SK-N-SH treated with all-trans-retinoic acid at 6 μM for 48 hours (cell line): Measurements from ENCODE around the gene MYH6.

ENCODE experiments used
- ARNTL ChIP-seq: fragments of 450-650 bp; formaldehyde crosslinking; IDR thresholded peaks from 2 replicates; pipeline ENCODE4 v1.5.0; 2020; ENCODE audit warnings: low read depth, mild to moderate bottlenecking, moderate library complexity, borderline replicate concordance
- CSDC2 ChIP-seq: fragments of 250-450 bp; sonication (Bioruptor Pico); IDR thresholded peaks from 2 replicates; pipeline ENCODE4 v1.5.0; 2020; ENCODE audit warnings: mild to moderate bottlenecking, moderate library complexity
- ESRRG ChIP-seq: fragments of 250-450 bp; sonication (Bioruptor Pico); IDR thresholded peaks from 2 replicates; pipeline ENCODE4 v1.6.1; 2021; ENCODE audit warnings: mild to moderate bottlenecking
- ISL1 ChIP-seq: fragments of 250-450 bp; sonication (Bioruptor Pico); IDR thresholded peaks from 2 replicates; pipeline ENCODE4 v2.1.2; 2022; ENCODE audit warnings: mild to moderate bottlenecking, moderate library complexity
- RARB ChIP-seq: fragments of 250-450 bp; sonication (Bioruptor Pico); IDR thresholded peaks from 2 replicates; pipeline ENCODE4 v1.8.0; 2021; ENCODE audit warnings: mild to moderate bottlenecking, moderate library complexity
- TCF4 ChIP-seq: fragments of 250-450 bp; sonication (Bioruptor Pico); IDR thresholded peaks from 2 replicates; pipeline ENCODE4 v1.8.0; 2021; ENCODE audit warnings: mild to moderate bottlenecking, moderate library complexity, borderline replicate concordance
- ZFP3 ChIP-seq: fragments of 250-450 bp; sonication (Bioruptor Pico); IDR thresholded peaks from 2 replicates; pipeline ENCODE4 v1.5.0; 2020; ENCODE audit warnings: mild to moderate bottlenecking, moderate library complexity
- ZFP30 ChIP-seq: fragments of 450-650 bp; formaldehyde crosslinking; IDR thresholded peaks from 2 replicates; pipeline ENCODE4 v1.5.0; 2022; ENCODE audit warnings: mild to moderate bottlenecking, moderate library complexity
- ZNF565 ChIP-seq: fragments of 450-650 bp; formaldehyde crosslinking; conservative IDR thresholded peaks from 2 replicates; pipeline ENCODE4 v1.5.0; 2020; ENCODE audit warnings: low read depth, mild to moderate bottlenecking, moderate library complexity
- ZNF8 ChIP-seq: fragments of 450-650 bp; formaldehyde crosslinking; IDR thresholded peaks from 2 replicates; pipeline ENCODE4 v1.5.0; 2020; ENCODE audit warnings: mild to moderate bottlenecking, moderate library complexity
- TF ChIP-seq, protein P1 (sequence below): fragments of 250-450 bp; sonication (Bioruptor Pico); IDR thresholded peaks from 2 replicates; pipeline ENCODE4 v1.8.0; 2020; ENCODE audit warnings: mild to moderate bottlenecking, moderate library complexity, borderline replicate concordance
- TF ChIP-seq, protein P2 (sequence below): fragments of 250-450 bp; sonication (Bioruptor Pico); IDR thresholded peaks from 2 replicates; pipeline ENCODE4 v1.8.0; 2021; ENCODE audit warnings: low read depth, mild to moderate bottlenecking, moderate library complexity, borderline replicate concordance
- TF ChIP-seq, protein P3 (sequence below): fragments of 250-450 bp; sonication (Bioruptor Pico); IDR thresholded peaks from 2 replicates; pipeline ENCODE4 v1.5.1; 2021; ENCODE audit warnings: mild to moderate bottlenecking, moderate library complexity
- TF ChIP-seq, protein P4 (sequence below): fragments of 250-450 bp; sonication (Bioruptor Pico); IDR thresholded peaks from 2 replicates; pipeline ENCODE4 v1.5.0; 2020; ENCODE audit warnings: mild to moderate bottlenecking, moderate library complexity

DNA sequence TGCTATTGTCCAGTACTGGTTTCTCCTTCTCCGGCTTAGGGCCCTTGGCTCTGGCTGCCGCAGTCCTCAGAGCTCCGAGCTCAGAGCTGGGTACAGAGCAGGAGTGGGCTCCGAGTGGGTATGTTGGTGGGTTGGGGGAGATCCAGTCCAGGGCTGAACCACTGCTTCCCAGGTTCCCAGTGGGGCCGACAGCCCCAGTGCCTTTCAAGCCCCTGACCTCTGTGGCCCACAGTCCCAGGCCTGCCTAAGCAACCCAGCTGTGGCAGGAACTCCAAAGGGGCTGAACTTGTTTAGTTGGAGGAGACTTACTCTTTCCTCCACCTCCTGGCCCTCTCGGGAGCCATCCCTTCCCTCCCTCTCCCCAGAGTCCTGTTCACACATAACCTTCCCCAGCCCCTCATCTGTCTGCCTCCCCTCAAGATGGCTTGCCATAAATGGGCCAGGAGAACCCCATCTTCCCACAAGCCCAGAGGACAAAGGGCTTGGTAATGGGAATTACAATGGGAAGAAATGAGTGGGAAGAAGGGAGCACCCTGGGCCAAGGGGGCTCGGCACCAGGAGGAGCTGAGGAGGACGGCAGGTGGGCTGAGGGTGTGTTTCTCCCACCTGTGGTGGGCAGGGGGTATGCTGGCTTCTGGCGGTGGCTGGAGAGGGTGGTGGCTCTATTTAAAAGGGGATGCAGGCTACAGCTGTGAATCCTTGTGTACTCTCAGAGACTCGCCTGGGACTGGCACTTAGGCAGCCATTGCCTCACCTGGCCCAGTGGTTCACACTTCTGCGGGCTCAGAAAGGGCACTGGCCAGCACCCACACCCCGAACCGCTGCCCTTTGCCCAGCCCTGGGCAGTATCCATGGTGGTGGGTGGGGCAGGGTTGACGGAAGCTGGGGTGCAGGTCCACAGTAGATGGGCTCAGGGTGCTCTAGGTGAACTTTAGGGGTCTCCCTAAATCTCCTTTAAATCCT lies 3.8 kb upstream of the MYH6 start:
- TF ChIP-seq ZFP30 (CRISPR knock-in tag) (no peak), ZFP3 (CRISPR knock-in tag) (no peak), CSDC2 (CRISPR knock-in tag) (no peak), RARB (CRISPR knock-in tag) (no peak), TCF4 (CRISPR knock-in tag) (no peak), ARNTL (CRISPR knock-in tag) (no peak), ESRRG (CRISPR knock-in tag) (no peak), ZNF8 (no peak), ISL1 (CRISPR knock-in tag) (no peak), ZNF565 (CRISPR knock-in tag) (no peak)
- TF ChIP-seq, protein P1, sequence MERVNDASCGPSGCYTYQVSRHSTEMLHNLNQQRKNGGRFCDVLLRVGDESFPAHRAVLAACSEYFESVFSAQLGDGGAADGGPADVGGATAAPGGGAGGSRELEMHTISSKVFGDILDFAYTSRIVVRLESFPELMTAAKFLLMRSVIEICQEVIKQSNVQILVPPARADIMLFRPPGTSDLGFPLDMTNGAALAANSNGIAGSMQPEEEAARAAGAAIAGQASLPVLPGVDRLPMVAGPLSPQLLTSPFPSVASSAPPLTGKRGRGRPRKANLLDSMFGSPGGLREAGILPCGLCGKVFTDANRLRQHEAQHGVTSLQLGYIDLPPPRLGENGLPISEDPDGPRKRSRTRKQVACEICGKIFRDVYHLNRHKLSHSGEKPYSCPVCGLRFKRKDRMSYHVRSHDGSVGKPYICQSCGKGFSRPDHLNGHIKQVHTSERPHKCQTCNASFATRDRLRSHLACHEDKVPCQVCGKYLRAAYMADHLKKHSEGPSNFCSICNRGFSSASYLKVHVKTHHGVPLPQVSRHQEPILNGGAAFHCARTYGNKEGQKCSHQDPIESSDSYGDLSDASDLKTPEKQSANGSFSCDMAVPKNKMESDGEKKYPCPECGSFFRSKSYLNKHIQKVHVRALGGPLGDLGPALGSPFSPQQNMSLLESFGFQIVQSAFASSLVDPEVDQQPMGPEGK, result no peak
- TF ChIP-seq, protein P2, sequence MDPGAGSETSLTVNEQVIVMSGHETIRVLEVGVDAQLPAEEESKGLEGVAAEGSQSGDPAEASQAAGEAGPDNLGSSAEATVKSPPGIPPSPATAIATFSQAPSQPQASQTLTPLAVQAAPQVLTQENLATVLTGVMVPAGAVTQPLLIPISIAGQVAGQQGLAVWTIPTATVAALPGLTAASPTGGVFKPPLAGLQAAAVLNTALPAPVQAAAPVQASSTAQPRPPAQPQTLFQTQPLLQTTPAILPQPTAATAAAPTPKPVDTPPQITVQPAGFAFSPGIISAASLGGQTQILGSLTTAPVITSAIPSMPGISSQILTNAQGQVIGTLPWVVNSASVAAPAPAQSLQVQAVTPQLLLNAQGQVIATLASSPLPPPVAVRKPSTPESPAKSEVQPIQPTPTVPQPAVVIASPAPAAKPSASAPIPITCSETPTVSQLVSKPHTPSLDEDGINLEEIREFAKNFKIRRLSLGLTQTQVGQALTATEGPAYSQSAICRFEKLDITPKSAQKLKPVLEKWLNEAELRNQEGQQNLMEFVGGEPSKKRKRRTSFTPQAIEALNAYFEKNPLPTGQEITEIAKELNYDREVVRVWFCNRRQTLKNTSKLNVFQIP, result no peak
- TF ChIP-seq, protein P3, sequence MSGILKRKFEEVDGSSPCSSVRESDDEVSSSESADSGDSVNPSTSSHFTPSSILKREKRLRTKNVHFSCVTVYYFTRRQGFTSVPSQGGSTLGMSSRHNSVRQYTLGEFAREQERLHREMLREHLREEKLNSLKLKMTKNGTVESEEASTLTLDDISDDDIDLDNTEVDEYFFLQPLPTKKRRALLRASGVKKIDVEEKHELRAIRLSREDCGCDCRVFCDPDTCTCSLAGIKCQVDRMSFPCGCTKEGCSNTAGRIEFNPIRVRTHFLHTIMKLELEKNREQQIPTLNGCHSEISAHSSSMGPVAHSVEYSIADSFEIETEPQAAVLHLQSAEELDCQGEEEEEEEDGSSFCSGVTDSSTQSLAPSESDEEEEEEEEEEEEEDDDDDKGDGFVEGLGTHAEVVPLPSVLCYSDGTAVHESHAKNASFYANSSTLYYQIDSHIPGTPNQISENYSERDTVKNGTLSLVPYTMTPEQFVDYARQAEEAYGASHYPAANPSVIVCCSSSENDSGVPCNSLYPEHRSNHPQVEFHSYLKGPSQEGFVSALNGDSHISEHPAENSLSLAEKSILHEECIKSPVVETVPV (CRISPR knock-in tag), result no peak
- TF ChIP-seq, protein P4, sequence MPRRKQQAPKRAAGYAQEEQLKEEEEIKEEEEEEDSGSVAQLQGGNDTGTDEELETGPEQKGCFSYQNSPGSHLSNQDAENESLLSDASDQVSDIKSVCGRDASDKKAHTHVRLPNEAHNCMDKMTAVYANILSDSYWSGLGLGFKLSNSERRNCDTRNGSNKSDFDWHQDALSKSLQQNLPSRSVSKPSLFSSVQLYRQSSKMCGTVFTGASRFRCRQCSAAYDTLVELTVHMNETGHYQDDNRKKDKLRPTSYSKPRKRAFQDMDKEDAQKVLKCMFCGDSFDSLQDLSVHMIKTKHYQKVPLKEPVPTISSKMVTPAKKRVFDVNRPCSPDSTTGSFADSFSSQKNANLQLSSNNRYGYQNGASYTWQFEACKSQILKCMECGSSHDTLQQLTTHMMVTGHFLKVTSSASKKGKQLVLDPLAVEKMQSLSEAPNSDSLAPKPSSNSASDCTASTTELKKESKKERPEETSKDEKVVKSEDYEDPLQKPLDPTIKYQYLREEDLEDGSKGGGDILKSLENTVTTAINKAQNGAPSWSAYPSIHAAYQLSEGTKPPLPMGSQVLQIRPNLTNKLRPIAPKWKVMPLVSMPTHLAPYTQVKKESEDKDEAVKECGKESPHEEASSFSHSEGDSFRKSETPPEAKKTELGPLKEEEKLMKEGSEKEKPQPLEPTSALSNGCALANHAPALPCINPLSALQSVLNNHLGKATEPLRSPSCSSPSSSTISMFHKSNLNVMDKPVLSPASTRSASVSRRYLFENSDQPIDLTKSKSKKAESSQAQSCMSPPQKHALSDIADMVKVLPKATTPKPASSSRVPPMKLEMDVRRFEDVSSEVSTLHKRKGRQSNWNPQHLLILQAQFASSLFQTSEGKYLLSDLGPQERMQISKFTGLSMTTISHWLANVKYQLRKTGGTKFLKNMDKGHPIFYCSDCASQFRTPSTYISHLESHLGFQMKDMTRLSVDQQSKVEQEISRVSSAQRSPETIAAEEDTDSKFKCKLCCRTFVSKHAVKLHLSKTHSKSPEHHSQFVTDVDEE (CRISPR knock-in tag), result no peak
